Mucosa of stomach (tissue), 1 donor: ENCODE results near the gene C9.
"Not testable (repeated sequence)": the region's sequence is repeated elsewhere in the genome, so short reads cannot be mapped to it uniquely, and the experiment has no call there.

Experiments used
- H3K27me3 ChIP-seq: one replicate; pipeline ENCODE4 v1.7.0; 2013; ENCODE audit warnings: mild to moderate bottlenecking, low read length; ENCODE audit not compliant: control insufficient read depth, insufficient read depth
- H3K36me3 ChIP-seq: one replicate; pipeline ENCODE4 v1.7.0; 2013; ENCODE audit warnings: low read length; ENCODE audit not compliant: control insufficient read depth, insufficient read depth
- H3K4me1 ChIP-seq: one replicate; pipeline ENCODE4 v1.7.0; 2013; ENCODE audit warnings: mild to moderate bottlenecking, low read length; ENCODE audit not compliant: control insufficient read depth, insufficient read depth
- H3K4me3 ChIP-seq: one replicate; pipeline ENCODE4 v1.7.0; 2013; ENCODE audit warnings: low read length
- H3K9ac ChIP-seq: one replicate; pipeline ENCODE4 v1.7.0; 2013; ENCODE audit warnings: mild to moderate bottlenecking, low read length, moderate library complexity
- H3K9me3 ChIP-seq: one replicate; pipeline ENCODE4 v1.7.0; 2013; ENCODE audit warnings: mild to moderate bottlenecking, low read length, moderate library complexity; ENCODE audit not compliant: control insufficient read depth
- donor health status: Pancreatic carcinoma.

The C9 gene

DNA sequence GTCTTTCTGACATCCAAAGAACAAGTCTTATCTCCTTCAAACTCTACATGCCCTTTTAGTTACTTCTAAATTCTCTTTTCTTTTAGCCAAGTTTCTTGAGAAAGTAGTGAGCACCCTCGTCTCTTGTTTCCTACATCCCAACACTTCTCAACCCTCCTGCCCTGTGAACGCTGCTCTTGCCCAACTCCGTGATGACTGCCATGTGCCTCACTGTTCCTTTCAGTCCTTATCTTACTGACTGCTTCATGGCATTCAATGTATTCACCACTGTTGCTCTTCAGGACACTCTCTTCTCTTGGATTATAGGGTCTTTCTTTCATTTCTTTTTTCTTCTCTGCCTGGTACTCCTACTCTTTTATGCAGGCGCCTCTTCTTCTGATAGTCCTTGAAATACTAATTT, 14.8 kb downstream of the C9 start:
- Histone ChIP-seq H3K9ac (no peak overlapping the region), H3K27me3 (no peaks in the 10 kb centered on the region), H3K4me3 (no peak overlapping the region), H3K4me1 (no peaks in the 10 kb centered on the region), H3K9me3 (no peaks in the 10 kb centered on the region), H3K36me3 (no peaks in the 10 kb centered on the region)

DNA sequence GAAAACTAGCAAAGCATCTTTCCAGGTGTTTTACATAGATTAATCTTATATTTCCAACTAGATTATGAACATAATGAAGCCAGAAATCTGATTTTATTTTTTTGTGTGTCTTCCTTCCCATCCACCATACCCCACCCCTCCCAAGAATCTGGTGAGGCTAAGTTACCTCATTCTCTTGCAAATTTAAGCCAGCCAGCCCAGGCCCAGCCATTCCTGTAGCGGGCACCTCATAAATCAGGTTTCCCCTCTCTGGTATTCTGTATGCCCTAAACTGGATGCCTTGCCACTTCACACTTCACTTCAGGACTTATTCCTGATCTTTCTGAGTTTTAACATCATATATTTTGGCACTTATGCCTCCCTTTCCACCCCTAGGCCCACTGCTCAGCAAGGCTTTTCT, 21.8 kb downstream of the C9 start:
- Histone ChIP-seq H3K9me3 (no peaks in the 10 kb centered on the region), H3K27me3 (no peaks in the 10 kb centered on the region), H3K4me3 (no peak overlapping the region), H3K9ac (no peak overlapping the region), H3K4me1 (no peaks in the 10 kb centered on the region), H3K36me3 (no peaks in the 10 kb centered on the region)

DNA sequence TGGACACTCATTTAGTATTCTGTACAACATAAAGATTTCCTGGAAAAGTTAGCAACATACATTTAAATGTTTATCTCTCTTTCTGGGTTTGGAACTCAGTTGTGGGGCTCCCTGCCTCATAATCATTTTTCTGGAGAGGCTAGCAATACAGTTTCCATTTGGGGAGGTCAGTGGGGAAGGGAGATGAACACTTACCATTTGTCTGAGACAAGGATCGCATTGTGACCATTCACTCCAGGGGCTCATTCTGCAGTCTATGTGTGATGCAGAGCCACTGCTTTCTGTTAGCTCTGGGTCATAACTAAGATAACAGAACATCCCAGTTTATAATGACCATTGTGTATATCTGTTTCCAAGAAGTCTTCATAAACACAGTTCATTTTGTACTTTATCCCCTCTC, 22.4 kb downstream of the C9 start:
- H3K36me3 ChIP-seq = no peaks in the 10 kb centered on the region
- no peak overlapping the region for H3K4me3 ChIP-seq
- no peaks in the 10 kb centered on the region for H3K9me3 ChIP-seq
- no peaks in the 10 kb centered on the region for H3K4me1 ChIP-seq
- H3K27me3 ChIP-seq = no peaks in the 10 kb centered on the region
- H3K9ac ChIP-seq = no peak overlapping the region

DNA sequence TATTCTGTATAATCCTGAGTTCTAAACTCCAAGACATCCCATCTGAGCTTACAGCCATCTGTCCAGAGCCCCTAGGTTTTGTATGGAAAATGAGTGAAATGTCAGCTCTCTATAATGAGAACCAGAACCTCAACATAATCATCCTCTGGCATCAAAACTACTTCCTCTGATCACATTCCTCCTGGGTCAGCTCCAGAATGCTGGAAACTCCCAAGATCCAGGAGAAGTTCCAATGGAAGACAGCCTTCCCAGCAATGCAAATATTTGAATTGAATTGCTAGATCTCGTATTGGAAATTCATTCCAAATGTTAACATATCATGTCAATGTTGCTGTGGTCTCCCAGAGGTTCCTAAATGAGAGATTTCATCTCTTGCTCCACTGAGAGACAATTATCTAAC, 23.8 kb downstream of the C9 start:
- Histone ChIP-seq H3K9ac (no peak overlapping the region), H3K36me3 (no peaks in the 10 kb centered on the region), H3K4me1 (no peaks in the 10 kb centered on the region), H3K27me3 (no peaks in the 10 kb centered on the region), H3K4me3 (no peak overlapping the region), H3K9me3 (no peaks in the 10 kb centered on the region)

DNA sequence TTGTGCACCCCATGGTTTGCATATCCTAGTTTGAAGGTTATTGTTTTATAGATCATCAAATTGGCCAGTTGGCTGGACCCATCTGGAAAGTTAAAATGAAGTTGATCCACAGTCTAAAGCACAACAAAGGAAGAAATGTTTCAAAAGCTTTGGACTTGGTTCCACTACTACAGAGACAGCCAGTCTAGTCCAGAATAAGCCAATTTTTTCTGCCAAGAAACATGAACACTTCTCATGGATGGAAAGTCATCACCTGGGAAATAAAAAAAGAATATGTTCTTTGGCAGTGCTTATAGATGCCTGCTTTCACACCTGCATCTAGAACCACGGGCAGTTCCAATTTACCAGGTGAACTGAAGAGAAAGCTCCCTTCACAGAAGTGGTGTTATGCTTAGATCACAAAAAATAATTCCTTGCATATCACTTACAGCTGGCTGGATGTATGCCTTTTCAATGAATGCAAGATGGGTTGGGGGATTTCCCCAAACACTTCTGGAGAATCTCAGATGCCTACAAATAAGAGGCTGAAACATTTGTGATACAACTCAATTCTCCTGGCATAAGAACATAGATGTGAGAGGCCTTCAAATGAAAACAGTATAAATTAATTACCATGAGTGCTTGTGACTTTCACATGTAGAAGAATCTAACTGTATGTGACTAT, 26.9 kb downstream of the C9 start:
- H3K4me3 ChIP-seq = no peak overlapping the region
- H3K27me3 ChIP-seq = no peaks in the 10 kb centered on the region
- H3K4me1 ChIP-seq = no peaks in the 10 kb centered on the region
- no peaks in the 10 kb centered on the region for H3K9me3 ChIP-seq
- H3K9ac ChIP-seq = no peak overlapping the region
- no peaks in the 10 kb centered on the region for H3K36me3 ChIP-seq

DNA sequence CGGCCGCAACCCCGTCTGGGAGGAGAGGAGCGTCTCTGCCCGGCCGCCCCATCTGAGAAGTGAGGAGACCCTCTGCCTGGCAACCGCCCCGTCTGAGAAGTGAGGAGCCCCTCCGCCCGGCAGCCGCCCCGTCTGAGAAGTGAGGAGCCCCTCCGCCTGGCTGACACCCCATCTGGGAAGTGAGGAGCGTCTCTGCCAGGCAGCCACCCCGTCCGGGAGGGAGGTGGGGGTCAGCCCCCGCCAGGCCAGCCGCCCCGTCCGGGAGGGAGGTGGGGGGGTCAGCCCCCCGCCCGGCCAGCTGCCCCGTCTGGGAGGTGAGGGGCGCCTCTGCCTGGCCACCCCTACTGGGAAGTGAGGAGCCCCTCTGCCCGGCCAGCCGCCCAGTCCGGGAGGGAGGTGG, 30.0 kb downstream of the C9 start:
- H3K27me3 ChIP-seq, H3K4me1 ChIP-seq, H3K4me3 ChIP-seq, H3K9ac ChIP-seq, H3K36me3 ChIP-seq, H3K9me3 ChIP-seq: not testable (repeated sequence)

DNA sequence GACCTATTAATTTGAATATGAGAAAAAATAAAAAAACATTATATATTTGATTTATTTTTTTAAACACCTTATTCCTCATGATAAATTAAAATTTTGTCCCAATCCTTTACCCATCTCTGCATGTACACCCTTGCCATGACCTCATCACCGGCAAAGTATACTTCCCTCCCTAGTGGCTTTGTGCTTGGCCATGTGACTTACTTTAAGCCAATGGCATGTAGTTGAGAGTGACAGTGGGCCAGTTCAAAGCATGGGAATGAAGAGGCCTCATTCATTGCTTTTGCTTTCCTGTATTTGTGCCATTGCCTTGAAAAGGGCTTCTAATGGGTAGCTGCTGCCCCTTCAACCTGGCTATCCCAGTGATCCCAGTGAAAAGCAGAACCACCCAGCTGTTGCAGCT, 31.2 kb downstream of the C9 start:
- Histone ChIP-seq H3K9me3 (no peaks in the 10 kb centered on the region), H3K36me3 (no peaks in the 10 kb centered on the region), H3K4me3 (no peak overlapping the region), H3K4me1 (no peaks in the 10 kb centered on the region), H3K27me3 (no peaks in the 10 kb centered on the region), H3K9ac (no peak overlapping the region)

DNA sequence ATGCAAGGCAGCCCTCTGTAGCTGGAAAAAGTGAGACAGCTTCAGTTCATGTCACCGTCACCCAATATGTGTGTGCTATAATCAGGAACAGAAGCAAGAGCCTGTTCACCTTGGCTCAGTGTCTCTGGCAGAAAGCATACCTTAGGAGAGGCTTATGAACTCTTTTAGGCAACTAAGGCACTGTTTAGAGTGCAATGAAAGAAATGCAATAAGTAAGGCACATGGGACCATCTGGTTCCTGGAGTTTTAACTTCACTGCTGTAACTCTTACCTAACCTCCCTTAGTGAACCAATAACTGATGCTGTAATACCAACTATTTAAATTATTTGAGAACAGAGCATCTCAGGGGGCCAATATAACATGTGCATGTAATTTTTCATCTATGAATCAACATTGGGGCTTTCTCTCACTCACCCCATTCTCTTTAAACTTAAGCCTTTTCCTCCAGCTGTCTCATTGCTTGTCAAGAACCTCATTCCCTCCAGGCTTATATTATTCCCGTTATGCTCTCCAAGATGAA, 32.4 kb downstream of the C9 start:
- Histone ChIP-seq H3K9ac (no peak overlapping the region), H3K36me3 (no peaks in the 10 kb centered on the region), H3K27me3 (no peaks in the 10 kb centered on the region), H3K9me3 (no peaks in the 10 kb centered on the region), H3K4me3 (no peak overlapping the region), H3K4me1 (no peaks in the 10 kb centered on the region)

DNA sequence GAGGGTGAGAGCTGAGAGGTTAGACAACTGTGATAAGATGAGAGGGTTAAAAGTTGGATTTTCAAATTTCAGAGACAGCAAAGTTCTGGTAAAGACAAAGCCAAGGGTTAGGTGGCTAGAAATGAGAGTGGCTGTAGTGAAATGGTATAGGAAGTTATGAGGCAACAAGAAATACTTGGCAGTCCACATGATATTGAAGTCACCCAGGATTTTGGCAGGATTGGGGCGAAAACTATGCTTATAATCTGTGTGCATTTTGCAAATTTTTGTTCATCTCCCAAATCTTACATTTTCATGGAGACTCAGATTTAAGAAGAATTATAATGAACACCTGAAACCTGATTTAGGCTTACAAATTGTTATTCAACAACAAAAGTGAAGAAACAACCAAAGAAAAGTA, 35.6 kb downstream of the C9 start:
- no peaks in the 10 kb centered on the region for H3K36me3 ChIP-seq

DNA sequence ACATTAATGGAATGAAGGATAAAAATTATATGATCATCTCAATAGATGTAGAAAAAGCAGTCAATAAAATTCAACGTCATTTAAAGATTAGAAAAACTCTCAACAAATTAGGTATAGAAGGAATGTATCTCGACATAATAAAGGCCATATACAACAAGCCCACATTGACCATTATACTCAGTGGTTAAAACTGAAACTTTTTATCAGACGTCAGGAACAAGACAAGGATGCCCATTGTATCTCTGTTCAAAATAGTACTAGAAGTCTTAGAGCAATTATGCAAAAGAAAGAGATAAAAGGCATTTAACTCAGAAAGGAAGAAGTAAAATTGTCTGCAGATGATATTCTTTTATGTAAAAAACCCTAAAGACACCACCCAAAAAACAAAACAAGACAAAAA, 40.8 kb downstream of the C9 start:
- Histone ChIP-seq H3K9me3 (no peaks in the 10 kb centered on the region), H3K27me3 (no peaks in the 10 kb centered on the region), H3K4me1 (no peaks in the 10 kb centered on the region), H3K4me3 (no peak overlapping the region), H3K9ac (no peak overlapping the region), H3K36me3 (no peaks in the 10 kb centered on the region)

More for the DNA sequence above, 35.6 kb downstream of the C9 start:
- no peaks in the 10 kb centered on the region for H3K9me3 ChIP-seq
- H3K4me1 ChIP-seq = no peaks in the 10 kb centered on the region
- H3K9ac ChIP-seq = no peak overlapping the region
- no peak overlapping the region for H3K4me3 ChIP-seq
- H3K27me3 ChIP-seq = no peaks in the 10 kb centered on the region

DNA sequence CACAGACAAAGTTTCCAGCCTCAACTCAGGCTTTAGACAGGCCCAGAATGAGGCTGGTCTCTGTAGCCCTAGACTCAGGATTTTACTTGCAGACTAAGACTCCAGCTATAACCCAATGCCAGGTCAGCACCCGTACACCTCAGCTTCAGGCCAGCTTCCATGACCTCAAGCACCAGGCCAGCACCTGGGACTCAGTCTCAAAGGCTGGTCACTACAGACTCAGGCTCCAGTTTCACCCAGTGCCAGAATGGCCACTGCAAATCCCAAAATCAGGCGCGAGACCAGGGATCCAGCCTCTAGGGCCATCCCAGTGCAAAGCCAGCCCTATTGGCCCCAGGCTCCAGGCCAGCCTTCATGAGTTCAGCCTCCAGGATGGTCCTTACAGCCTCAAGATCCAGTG, 44.9 kb downstream of the C9 start:
- no peaks in the 10 kb centered on the region for H3K27me3 ChIP-seq
- H3K9ac ChIP-seq = no peak overlapping the region
- H3K36me3 ChIP-seq = no peaks in the 10 kb centered on the region
- no peak overlapping the region for H3K4me3 ChIP-seq
- H3K9me3 ChIP-seq = no peaks in the 10 kb centered on the region
- no peaks in the 10 kb centered on the region for H3K4me1 ChIP-seq

DNA sequence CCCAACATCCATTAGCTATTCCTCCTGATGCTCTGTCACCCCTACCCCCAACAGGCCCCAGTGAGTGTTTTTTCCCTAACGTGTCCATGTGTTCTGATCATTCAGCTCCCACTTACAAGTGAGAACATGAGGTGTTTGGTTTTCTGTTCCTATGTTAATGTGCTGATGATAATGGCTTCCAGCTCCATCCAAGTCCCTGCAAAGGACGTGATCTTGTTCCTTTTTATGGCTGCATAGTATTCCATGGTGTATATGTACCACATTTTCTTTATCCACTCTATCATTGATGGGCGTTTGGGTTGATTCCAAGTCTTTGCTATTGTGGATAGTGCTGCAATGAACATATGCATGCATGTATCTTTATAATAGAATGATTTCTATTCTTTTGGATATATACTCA, 47.8 kb downstream of the C9 start:
- H3K9ac ChIP-seq, H3K4me3 ChIP-seq, H3K9me3 ChIP-seq, H3K4me1 ChIP-seq, H3K27me3 ChIP-seq, H3K36me3 ChIP-seq: not testable (repeated sequence)

DNA sequence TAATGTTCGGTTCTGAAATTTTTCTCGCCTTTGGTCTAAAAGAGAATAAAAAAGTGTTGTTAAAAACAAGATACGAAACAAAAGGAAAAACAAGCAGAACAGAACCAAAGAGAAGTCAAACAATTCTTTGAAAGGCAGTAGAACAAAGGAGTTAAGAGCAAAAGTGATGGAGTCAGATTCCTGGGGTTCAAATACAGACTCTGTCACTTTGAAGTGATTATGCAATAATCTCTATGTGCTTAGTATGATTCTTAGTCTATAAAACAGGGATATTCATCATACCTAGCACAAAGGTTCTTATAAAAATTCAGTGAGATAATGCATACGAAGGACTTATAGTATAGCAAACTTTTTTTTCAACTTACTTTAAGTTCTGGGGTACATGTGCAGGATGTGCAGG, 48.3 kb downstream of the C9 start:
- Histone ChIP-seq H3K4me1 (no peaks in the 10 kb centered on the region), H3K36me3 (no peaks in the 10 kb centered on the region), H3K4me3 (no peak overlapping the region), H3K9me3 (no peaks in the 10 kb centered on the region), H3K9ac (no peak overlapping the region), H3K27me3 (no peaks in the 10 kb centered on the region)
